SK-N-MC (cell line): ENCODE measurements around the gene IFNLR1.
A peak's percentile ranks its signal among the peaks of the same experiment; 100 is the strongest.

ENCODE experiments used
- DNase-seq: peaks from one replicate; pipeline ENCODE4 v3.0.0-alpha.2; 2011; ENCODE audit warnings: low read depth, low spot score
- H3K27ac ChIP-seq: fragments of 200-600 bp; sonication (generic); 2 replicates; pipeline ENCODE4 v1.5.1; 2016; ENCODE audit warnings: mixed run types
- H3K36me3 ChIP-seq: fragments of 200-600 bp; sonication (generic); 2 replicates; pipeline ENCODE4 v1.6.1; 2017; ENCODE audit warnings: antibody characterized with exemption, low read length, mixed read lengths; ENCODE audit not compliant: insufficient read depth
- H3K4me3 ChIP-seq: fragments of 200-600 bp; sonication (generic); 2 replicates; pipeline ENCODE4 v1.5.1; 2016
- H3K9ac ChIP-seq: fragments of 200-600 bp; sonication (generic); 2 replicates; pipeline ENCODE4 v1.8.0; 2017; ENCODE audit warnings: mixed run types, mixed read lengths; ENCODE audit not compliant: insufficient read length
- H3K9me3 ChIP-seq: fragments of 200-600 bp; sonication (generic); 2 replicates; pipeline ENCODE4 v1.6.1; 2017; ENCODE audit warnings: low read depth, mild to moderate bottlenecking, antibody characterized with exemption, low read length, moderate library complexity, mixed read lengths
- EZH2 ChIP-seq: fragments of 200-600 bp; sonication (generic); IDR thresholded peaks from one replicate; pipeline ENCODE4 v1.6.1; 2017; ENCODE audit warnings: antibody characterized with exemption
- FOXP2 ChIP-seq: optimal IDR thresholded peaks from 2 replicates; pipeline ENCODE3; 2011; ENCODE audit warnings: mild to moderate bottlenecking, moderate library complexity; ENCODE audit not compliant: insufficient read depth; ENCODE audit errors: extremely low read length, control extremely low read depth
- POLR2AphosphoS5 ChIP-seq: IDR thresholded peaks from 2 replicates; pipeline ENCODE4 v1.6.1; 2012; ENCODE audit warnings: mild to moderate bottlenecking, low read depth, low read length, borderline replicate concordance

Gene IFNLR1

GRCh38 chr1:24202556-24202955 lies 15.5 kb upstream of the IFNLR1 start:
- Histone ChIP-seq H3K4me3 (no peak overlapping the region), H3K36me3 (no peaks in the 10 kb centered on the region), H3K9ac (no peak overlapping the region), H3K9me3 (no peaks in the 10 kb centered on the region), H3K27ac (no peak overlapping the region)
- TF ChIP-seq POLR2AphosphoS5: no peak
- TF ChIP-seq EZH2: no peak
- no peak for DNase-seq

- no peak overlapping the region for H3K27ac ChIP-seq
- H3K9ac ChIP-seq: no peak overlapping the region
- peak; percentile 93 for DNase-seq
- no peak for TF ChIP-seq FOXP2
- TF ChIP-seq EZH2: no peak
- no peak for TF ChIP-seq POLR2AphosphoS5
- H3K4me3 ChIP-seq: no peak overlapping the region
- no peaks in the 10 kb centered on the region for H3K36me3 ChIP-seq
- no peaks in the 10 kb centered on the region for H3K9me3 ChIP-seq
Observed at GRCh38 chr1:24201941-24202440, 14.9 kb upstream of the IFNLR1 start.

DNA sequence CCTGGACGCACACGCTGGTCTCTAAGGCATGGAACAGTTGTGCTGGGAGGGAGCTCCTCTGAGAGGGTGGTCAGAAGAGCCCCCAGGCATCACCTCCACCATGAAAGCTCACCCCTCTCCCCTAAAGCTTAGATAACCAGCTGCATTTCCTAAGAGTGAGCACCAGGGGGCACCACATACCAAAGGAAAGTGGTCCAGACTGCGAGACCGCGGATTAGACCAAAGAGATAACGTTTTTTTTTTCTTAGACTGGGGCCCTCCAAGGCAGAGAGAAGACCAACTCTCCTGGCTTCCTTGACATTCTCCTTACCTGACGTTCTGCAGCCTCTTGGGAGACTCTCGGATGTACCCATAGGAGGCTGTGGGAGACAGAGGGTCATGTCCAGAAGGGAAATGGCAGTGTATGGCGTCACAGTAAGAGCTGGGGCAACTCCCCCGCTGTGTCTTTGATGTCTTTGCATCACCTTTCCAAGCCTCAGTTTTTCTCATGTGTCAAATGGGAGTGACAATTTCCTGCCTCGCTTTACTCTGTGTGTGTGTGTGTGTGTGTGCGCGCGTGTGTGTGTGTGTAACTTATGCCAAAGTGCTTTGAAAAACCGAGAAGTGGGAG lies 12.3 kb upstream of the IFNLR1 start:
- peak; percentile 42 for DNase-seq
- no peak overlapping the region for H3K9ac ChIP-seq

DNA sequence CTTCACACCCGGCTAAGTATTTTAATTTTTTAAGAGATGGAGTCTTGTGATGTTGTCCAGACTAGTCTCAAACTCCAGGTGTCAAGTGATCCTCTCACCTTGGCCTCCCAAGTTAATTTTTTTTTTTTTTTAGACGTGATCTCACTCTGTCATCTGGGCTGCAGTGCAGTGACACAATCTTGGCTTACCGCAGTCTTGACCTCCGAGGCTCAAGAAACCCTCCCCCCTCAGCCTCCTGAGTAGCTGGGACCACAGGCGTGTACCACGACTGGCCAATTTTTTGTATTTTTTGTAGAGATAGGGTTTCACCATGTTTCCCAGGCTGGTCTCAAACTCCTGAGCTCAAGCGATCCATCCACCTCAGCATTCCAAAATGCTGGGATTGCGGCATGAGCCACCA lies 11.7 kb upstream of the IFNLR1 start:
- Histone ChIP-seq H3K9ac (no peak overlapping the region), H3K27ac (no peak overlapping the region)
- no peak for TF ChIP-seq FOXP2

More for the DNA sequence above, 12.3 kb upstream of the IFNLR1 start:
- TF ChIP-seq EZH2 (no peak), FOXP2 (no peak), POLR2AphosphoS5 (no peak)
- Histone ChIP-seq H3K9me3 (no peaks in the 10 kb centered on the region), H3K27ac (no peak overlapping the region), H3K4me3 (no peak overlapping the region), H3K36me3 (no peaks in the 10 kb centered on the region)

GRCh38 chr1:24195874-24196273 lies 8.8 kb upstream of the IFNLR1 start:
- H3K9me3 ChIP-seq: no peaks in the 10 kb centered on the region
- no peak overlapping the region for H3K4me3 ChIP-seq
- no peaks in the 10 kb centered on the region for H3K36me3 ChIP-seq
- no peak overlapping the region for H3K27ac ChIP-seq
- no peak overlapping the region for H3K9ac ChIP-seq
- TF ChIP-seq POLR2AphosphoS5: no peak
- TF ChIP-seq EZH2: no peak
- no peak for DNase-seq

More for the DNA sequence above, 11.7 kb upstream of the IFNLR1 start:
- DNase-seq: no peak
- no peaks in the 10 kb centered on the region for H3K9me3 ChIP-seq
- no peak overlapping the region for H3K4me3 ChIP-seq
- no peaks in the 10 kb centered on the region for H3K36me3 ChIP-seq

GRCh38 chr1:24195136-24195535 lies 8.0 kb upstream of the IFNLR1 start:
- no peak for DNase-seq
- Histone ChIP-seq H3K36me3 (no peaks in the 10 kb centered on the region), H3K27ac (no peak overlapping the region), H3K9ac (no peak overlapping the region), H3K4me3 (no peak overlapping the region), H3K9me3 (no peaks in the 10 kb centered on the region)
- TF ChIP-seq POLR2AphosphoS5 (no peak), EZH2 (no peak), FOXP2 (no peak)

- no peak overlapping the region for H3K27ac ChIP-seq
Observed at GRCh38 chr1:24193046-24193445, 6.0 kb upstream of the IFNLR1 start.

DNA sequence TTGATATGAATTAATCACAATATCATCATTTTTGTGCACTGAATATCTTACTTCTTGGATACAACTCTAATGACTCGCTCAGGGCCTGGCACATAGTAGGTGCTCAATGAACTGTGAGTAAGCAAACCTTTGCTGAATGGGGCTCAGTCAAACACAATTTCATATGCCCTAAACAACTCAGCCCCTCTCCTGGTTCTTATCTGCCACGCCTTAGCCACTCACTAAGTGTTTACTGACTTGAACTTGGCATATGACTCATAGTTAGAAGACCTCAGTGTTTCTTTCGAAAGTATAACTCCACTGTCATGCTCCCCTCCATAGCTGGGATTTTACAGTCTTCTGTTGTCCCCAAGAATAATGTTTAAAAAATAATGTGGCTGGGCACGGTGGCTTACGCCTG lies 4.8 kb upstream of the IFNLR1 start:
- no peak overlapping the region for H3K27ac ChIP-seq
- no peak for TF ChIP-seq FOXP2
- TF ChIP-seq EZH2: no peak
- no peak for TF ChIP-seq POLR2AphosphoS5
- no peak overlapping the region for H3K9ac ChIP-seq
- H3K36me3 ChIP-seq: no peaks in the 10 kb centered on the region
- H3K4me3 ChIP-seq: no peak overlapping the region
- DNase-seq: no peak
- H3K9me3 ChIP-seq: no peaks in the 10 kb centered on the region

More at GRCh38 chr1:24193046-24193445, 6.0 kb upstream of the IFNLR1 start:
- H3K36me3 ChIP-seq: no peaks in the 10 kb centered on the region
- DNase-seq: no peak
- no peaks in the 10 kb centered on the region for H3K9me3 ChIP-seq
- no peak overlapping the region for H3K4me3 ChIP-seq
- TF ChIP-seq FOXP2 (no peak), POLR2AphosphoS5 (no peak), EZH2 (no peak)
- no peak overlapping the region for H3K9ac ChIP-seq

GRCh38 chr1:24190983-24191461 lies 3.9 kb upstream of the IFNLR1 start:
- Histone ChIP-seq H3K9ac (no peak overlapping the region), H3K4me3 (no peak overlapping the region), H3K27ac (no peak overlapping the region), H3K36me3 (no peaks in the 10 kb centered on the region), H3K9me3 (no peaks in the 10 kb centered on the region)
- no peak for TF ChIP-seq POLR2AphosphoS5
- no peak for TF ChIP-seq EZH2
- no peak for TF ChIP-seq FOXP2
- DNase-seq: no peak
